Astrocyte of the hippocampus (primary cell): ENCODE results near the gene ADGB.
A peak's percentile ranks its signal among the peaks of the same experiment; 100 is the strongest.
"Not testable (repeated sequence)": the region's sequence is repeated elsewhere in the genome, so short reads cannot be mapped to it uniquely, and the experiment has no call there.

Source experiments
- DNase-seq: peaks from one replicate; pipeline ENCODE4 v3.0.0; 2011; ENCODE audit warnings: low read depth, low spot score

Gene ADGB

DNA sequence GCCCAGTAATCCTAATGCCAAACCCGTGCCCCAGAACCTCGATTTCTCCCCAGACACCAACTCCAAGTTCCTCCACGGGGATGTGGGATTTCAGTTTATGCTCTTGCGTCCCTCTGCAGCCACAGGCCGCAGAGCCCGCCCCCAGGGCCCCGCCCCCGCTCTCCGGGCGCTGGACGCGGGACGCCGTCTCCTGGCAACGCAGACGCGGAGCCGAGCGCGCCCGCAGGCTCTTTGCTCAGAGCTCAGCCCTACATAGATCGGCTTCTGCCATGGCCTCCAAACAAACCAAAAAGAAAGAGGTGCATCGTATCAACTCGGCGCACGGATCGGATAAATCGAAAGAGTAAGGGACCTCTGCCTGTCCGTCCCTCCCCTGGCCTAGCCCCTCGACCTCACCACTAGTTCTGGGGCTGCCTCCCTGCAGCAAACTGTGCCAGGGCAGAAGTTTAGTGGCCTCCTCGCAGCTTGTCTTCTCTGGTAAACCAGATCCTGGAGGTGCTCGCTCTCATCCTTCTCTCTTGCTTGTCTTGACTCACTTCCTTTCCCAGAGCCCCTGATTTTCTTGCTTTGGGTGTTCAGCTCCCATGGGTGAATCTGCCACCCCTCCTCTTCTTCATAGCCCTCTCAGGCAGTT is at the start of gene ADGB:
TSS of gene ADGB (plus strand) at position 201 of the 634 bp plus-strand sequence. CDS start at position 270, 69 bp downstream.
- DNase-seq = peak; percentile 86

DNA sequence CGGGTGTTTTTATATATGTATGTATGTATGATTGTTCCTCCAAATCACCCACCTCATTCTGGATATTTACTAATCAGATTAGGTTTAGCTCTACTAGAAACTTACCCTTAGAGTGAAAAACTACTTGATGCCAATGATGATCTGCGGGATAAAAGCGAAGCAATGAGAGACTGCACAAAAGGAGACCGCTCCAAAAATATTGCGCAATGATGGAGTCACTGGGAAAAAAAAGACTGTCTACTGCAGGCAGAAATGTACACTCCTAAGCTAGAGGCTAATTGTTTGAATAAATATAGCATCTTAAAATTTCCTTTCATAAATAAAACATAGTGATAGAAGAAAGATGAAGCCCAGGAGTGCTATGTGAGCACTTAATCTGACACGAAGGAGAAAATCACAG is 47.9 kb upstream of the ADGB start:
- DNase-seq = no peak

DNA sequence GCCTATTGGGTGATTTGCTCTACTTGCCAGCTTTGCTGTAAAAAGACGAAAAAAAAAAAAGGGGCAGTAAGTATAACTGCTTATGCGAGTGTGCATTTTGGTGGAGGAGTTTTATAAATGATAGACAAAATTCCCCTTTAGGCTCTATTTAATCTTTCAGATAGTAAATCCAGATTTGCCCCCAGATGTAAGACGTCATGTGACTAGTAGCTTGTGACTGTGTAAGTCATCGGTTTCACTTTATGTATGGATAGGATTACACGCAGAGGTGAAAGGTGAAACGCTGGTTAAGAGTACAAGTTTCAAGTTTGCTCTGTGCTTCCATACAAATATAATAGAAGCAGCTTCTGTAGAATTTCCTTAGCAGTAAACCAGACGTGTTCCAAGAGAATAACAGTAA is 47.2 kb upstream of the ADGB start:
- DNase-seq = no peak

DNA sequence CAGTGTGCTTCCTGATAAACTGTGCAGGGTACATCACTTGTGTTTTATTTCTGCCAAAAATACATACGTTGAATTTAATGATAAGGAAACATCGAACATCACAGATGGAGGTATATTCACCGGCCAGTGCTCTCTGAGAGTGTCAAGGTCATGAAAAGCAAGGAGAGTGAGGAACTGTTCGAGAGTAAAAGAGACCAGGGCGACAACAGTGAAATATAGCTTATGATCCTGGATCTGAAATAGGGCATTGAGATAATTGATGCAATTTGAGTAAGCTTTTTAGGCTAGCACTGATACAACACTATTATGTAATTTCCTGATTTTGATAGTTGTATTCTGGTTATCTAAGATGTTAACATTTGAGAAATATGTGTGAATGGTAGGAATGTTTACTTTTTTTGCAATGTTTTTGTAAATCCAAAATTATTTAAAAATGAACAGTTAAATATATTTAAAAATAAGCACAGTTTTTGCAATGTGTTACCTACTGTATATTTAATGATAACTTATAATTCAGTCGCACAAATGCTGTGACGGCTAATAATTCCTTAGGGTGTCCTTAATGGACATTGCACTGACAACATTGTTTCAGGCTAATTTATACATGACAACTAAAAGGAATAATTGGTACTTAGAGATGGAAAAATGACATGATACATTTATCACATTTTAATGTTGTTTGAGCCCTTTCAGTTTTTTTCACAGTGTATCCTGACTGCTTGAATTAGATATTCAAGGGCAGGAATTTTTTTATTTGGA is 45.2 kb upstream of the ADGB start:
- no peak for DNase-seq

DNA sequence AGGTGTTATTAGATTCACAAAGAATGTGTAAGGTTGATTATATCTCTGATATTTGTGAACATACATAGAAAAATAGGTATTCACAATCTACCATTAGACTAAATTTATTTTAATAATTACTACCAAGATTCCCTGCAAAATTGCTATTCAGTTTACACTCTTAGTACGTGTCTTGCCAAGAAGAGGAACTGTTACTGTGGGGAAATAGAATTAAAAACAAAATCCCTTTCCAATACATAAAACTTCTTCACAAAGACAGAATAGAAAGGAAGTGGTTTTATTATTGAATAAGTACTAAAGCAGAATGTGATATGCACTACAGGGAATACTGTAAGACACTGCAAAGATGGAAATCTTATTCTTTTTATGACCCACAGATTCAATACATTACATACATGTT is 38.2 kb upstream of the ADGB start:
- no peak for DNase-seq

DNA sequence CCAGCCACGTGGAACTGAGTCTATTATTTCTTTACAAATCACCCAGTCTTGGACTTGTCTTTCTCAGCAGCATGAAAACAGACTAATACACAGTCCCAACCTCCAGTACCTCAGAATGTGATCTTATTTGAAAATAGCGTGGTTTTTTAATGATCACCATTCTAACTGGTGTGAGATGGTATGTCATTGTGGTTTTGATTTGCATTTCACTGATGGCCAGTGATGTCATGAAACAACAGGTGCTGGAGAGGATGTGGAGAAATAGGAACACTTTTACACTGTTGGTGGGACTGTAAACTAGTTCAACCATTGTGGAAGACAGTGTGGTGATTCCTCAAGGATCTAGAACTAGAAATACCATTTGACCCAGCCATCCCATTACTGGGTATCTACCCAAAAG is 32.1 kb upstream of the ADGB start:
- not testable (repeated sequence) for DNase-seq

DNA sequence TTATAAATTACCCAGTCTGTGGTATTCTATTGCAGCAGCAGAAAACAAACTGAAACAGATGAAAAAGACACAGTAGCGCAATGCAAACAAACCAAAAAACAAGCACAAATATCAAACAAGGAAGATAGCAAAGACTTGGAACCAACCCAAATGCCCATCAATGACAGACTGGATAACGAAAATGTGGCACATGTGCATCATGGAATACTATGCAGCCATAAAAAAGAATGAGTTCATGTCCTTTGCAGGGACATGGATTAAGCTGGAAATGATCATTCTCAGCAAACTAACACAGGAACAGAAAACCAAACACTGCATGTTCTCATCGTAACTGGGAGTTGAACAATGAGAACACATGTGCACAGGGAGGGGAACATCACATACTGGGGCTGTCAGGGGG is 30.2 kb upstream of the ADGB start:
- DNase-seq = not testable (repeated sequence)

GRCh38 chr6:146574211-146574610 is 24.6 kb upstream of the ADGB start:
- no peak for DNase-seq

GRCh38 chr6:146578054-146578453 is 20.7 kb upstream of the ADGB start:
- no peak for DNase-seq

GRCh38 chr6:146581968-146582367 is 16.8 kb upstream of the ADGB start:
- no peak for DNase-seq

DNA sequence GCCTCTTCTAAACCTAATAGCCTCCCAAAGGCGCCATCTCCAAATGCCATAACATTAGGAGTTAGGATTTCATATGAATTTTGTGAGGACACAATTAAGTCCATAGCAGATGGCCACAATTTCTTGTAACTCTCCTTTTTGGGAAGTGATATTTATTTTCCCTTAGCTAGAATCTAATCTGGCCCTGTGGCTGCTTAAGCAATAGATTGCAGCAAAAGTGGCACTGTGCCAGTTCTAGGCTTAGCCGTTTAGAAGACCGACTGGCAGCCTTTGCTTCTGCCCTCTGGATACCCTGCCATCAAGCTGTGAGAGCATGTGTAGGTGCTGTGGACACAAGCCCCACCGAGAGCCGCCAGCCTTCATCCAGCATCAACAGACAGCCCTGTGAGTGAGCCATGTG is 15.9 kb upstream of the ADGB start:
- peak; percentile 12 for DNase-seq

DNA sequence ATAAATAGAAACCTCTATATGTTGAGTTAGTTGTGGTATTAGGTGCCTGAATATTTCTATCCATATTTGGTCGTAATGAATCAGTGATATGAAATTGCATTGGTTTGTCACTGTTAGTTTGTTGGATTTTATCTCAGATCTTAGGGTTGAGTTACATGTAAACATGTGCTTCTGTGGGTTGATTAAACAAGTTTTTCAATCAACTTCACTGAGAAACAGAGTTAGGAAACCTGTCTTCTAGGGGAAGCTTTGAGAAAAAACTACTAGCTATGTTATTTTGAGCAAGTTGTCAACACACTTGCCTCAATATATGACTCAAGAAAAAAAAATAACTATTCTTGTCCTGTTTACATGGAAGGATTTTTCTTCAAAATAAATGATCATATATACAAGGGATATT is 14.8 kb upstream of the ADGB start:
- DNase-seq = no peak

GRCh38 chr6:146587459-146587858 is 11.3 kb upstream of the ADGB start:
- no peak for DNase-seq

DNA sequence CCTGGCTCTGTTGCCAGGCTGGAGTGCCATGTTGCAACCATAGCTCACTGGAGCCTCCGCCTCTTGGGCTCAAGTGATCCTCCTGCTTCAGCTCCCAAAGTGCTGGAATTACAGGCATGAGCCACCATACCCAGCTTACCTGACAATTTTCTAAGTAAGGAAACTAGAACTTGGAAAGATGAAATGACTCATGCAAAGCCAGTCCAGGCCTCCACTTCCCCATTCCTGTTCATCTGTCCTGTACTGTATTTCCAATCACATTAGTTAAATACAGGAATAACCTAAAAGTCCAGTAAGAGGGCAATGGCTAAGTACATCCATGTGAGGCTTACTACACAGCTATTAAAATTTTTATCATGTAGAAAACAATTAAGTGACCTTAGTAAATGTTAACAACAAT is 8.3 kb upstream of the ADGB start:
- DNase-seq = no peak

DNA sequence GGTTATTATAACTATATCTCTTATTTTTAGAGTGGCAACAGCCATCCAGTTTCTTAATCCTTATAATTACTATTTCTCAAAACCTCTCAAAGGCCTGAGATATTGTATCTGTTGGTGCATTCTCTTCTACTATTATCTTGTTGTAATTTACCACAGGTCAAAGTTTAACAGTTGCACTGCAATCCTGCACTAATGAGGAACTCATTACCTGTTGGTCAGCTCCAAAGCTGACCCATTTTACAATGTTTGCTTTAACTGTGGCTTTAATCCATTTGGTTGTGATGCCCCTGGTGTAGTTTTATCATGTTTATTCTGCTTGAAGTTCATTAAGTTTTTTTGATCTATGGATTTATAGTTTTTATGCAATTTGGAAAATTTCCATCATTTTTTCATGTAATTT is 6.3 kb upstream of the ADGB start:
- DNase-seq = no peak

GRCh38 chr6:146593986-146594385 is 4.8 kb upstream of the ADGB start:
- DNase-seq = no peak

- DNase-seq = no peak
Observed at GRCh38 chr6:146594495-146594894, 4.3 kb upstream of the ADGB start.

- DNase-seq = peak; percentile 4
Observed at GRCh38 chr6:146595972-146596731, 2.6 kb upstream of the ADGB start.

DNA sequence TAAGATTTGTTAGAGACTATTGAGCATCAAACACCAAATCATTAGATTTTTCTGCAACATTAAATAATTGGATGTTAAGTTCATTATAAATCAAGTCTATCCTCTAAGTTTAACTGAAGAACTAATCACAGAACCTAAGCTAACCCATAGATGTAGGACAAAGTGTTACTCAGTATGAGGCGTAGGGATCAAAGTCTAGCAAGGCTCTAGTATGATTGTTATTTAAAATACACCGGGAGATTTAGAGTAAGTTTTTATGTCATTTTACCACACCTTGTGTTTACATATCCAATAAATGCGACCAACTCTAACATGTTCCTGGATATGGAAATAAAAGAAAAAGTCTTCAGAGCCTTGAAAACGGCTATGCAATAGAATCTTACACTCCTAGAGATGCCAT is 2.6 kb downstream of the ADGB start:
- no peak for DNase-seq

DNA sequence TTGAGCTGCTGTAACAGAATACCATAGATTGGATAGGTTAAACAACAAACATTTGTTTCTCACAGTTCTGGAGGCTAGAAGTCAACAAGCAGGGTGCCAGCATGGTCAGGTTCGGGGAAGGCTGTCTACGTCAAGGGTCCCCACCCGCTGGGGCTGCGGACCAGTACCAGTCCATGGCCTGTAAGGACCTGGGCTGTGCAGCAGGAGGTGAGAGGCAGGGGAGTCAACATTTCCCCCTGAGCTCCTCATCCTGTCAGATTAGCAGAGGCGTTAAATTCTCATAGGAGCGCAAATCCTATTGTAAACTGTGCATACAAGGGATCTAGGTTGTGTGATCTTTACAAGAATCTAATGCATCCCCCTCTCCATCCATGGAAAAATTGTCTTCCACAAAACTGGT is 3.8 kb downstream of the ADGB start:
- DNase-seq = no peak

DNA sequence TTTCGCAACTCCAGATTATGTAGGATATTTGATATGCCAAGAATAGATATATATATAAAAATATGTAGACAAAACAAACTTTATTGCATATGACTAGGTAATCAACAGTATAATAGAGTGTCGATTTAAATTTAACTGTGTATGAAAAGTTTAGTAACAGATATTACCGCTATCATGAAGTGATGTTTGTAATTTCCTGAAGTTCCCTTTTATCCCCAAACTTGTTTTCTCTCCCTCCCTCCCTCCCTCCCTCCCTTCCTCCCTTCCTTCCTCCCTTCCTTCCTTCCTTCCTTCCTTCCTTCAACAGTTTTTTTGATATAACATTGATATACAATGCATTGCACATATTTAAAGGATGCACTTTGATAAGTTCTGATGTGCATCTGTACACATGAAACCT is 15.2 kb downstream of the ADGB start:
- DNase-seq = no peak

- DNase-seq = no peak
Observed at GRCh38 chr6:146620655-146621054, 21.9 kb downstream of the ADGB start.

- no peak for DNase-seq
Observed at GRCh38 chr6:146628350-146628749, 29.6 kb downstream of the ADGB start.
